ENCODE data around the gene C19orf47. TPM values are rescaled to one million over a fixed set of nuclear protein-coding genes. Genes with fewer than 3 reads are reported as not detected.

C19orf47 gene
- total RNA-seq, 1 donor from 2014 or later, result 166 TPM

DNA sequence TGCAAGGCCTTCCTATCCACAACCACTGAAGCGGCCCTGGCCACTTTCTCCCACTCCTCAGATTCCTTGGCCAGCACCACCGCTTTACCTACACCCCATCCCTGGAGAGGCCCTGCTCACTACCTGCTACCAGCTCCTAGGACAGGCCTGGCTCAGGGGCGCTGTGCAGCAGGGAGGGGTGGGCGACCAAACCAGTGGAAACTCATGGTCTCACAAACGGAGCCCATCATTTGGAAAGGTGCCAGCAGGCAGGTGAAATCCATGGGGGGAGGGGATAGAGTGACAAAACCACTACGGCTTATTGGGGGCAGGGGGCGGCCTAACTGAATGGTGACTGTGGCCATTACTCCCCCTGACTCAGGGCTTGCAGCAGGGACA, 27.6 kb downstream of the C19orf47 start:
- H3K36me3 ChIP-seq, result peaks cover 64% of the 10 kb centered on the region
- TF ChIP-seq, protein P1, sequence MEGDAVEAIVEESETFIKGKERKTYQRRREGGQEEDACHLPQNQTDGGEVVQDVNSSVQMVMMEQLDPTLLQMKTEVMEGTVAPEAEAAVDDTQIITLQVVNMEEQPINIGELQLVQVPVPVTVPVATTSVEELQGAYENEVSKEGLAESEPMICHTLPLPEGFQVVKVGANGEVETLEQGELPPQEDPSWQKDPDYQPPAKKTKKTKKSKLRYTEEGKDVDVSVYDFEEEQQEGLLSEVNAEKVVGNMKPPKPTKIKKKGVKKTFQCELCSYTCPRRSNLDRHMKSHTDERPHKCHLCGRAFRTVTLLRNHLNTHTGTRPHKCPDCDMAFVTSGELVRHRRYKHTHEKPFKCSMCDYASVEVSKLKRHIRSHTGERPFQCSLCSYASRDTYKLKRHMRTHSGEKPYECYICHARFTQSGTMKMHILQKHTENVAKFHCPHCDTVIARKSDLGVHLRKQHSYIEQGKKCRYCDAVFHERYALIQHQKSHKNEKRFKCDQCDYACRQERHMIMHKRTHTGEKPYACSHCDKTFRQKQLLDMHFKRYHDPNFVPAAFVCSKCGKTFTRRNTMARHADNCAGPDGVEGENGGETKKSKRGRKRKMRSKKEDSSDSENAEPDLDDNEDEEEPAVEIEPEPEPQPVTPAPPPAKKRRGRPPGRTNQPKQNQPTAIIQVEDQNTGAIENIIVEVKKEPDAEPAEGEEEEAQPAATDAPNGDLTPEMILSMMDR (IDR thresholded peaks at IDR 0.05; ENCODE audit: borderline replicate concordance), result no peak
- intact Hi-C loops (cut with micrococcal nuclease), result no loop called here
- no peak overlapping the region for H3K4me3 ChIP-seq
- no peaks in the 10 kb centered on the region for H3K9me3 ChIP-seq (replicated peaks)
- peaks cover 7% of the 10 kb centered on the region for H3K4me1 ChIP-seq
- H3K27ac ChIP-seq (replicated peaks), result no peak overlapping the region
- no peaks in the 10 kb centered on the region for H3K27me3 ChIP-seq (ENCODE audit: low read depth)
- DNase-seq, result no peak

DNA sequence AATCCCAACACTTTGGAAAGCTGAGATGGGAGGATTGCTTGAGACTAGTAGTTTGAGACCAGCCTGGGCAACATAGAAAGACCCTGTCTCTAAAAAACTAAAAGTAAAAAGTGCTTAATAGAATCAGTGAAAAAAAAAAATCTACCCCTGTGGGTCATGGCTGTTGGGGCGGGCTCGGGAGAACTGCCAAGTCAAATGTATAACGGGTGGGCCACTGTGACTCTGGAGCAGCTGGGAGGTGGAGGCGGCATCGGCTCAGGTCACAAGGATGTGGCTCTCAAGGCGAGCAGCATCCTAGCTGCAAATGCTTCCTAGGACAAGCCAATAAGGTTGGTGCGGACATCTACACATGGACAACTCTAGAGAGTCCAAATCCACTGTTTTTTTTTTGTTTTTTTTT, 30.9 kb downstream of the C19orf47 start:
- H3K4me1 ChIP-seq, result peaks cover 11% of the 10 kb centered on the region
- H3K27ac ChIP-seq (replicated peaks), result no peak overlapping the region
- DNase-seq, result no peak
- H3K36me3 ChIP-seq, result peaks cover 32% of the 10 kb centered on the region
- no peaks in the 10 kb centered on the region for H3K27me3 ChIP-seq (ENCODE audit: low read depth)
- intact Hi-C loops (cut with micrococcal nuclease), result no loop called here
- TF ChIP-seq, protein P1 (IDR thresholded peaks at IDR 0.05; ENCODE audit: borderline replicate concordance), result no peak
- H3K4me3 ChIP-seq, result no peak overlapping the region
- H3K9me3 ChIP-seq (replicated peaks), result no peaks in the 10 kb centered on the region

DNA sequence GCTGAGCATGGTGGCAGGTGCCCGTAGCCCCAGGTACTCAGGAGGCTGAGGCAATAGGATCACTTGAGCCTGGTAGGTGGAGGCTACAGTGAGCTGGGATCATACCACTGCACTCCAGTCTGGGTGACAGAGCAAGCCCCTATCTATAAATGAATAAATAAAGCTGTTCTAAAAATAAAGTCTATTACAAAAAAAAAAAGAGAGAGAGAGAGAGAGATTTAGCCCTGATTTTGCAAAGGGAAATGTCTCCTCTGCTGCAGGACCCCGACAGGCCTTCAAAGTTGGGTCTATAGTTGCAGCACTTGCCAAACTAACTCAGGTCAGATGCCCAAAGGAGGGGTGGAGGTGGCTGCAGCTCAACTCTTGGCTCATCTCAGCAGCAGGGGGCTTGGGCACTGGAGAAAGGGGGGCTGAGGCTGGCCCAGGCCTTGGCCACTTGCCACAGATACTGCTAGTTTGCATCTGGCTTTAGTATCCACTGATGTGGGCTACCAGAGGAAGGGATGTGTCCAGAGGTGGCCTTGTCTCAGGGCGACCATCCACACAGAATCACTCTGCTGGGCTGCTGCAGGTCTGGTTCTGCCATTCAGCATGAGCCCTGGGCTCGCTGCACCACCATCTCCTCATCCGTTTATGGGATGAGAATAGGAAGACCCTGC, 32.3 kb downstream of the C19orf47 start:
- intact Hi-C loops (cut with micrococcal nuclease), result no loop called here
- no peak overlapping the region for H3K27ac ChIP-seq (replicated peaks)

DNA sequence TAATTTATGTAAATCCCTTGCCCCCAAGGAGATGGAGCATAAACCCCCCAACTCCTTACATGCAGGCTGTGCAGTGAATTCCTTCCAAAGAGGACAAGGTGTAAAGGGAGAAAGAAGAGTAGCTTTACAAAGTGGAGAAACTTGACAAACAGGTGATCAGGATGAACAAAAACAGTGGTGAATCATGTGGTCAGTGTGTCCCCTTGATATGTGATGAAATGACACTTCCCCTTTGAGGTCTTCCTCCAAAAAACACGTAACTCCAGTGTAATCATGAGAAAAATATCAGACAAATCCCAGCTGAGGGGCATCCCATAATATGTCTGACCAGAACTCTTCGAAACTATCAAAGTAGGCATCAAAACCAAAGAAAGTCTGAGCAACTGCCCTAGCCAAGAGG, 33.5 kb downstream of the C19orf47 start:
- DNase-seq, result no peak
- H3K27ac ChIP-seq (replicated peaks), result no peak overlapping the region
- peaks cover 10% of the 10 kb centered on the region for H3K4me1 ChIP-seq
- H3K9me3 ChIP-seq (replicated peaks), result no peaks in the 10 kb centered on the region
- TF ChIP-seq, protein P1 (IDR thresholded peaks at IDR 0.05; ENCODE audit: borderline replicate concordance), result no peak
- peaks cover 11% of the 10 kb centered on the region for H3K36me3 ChIP-seq
- H3K27me3 ChIP-seq (ENCODE audit: low read depth), result no peaks in the 10 kb centered on the region
- intact Hi-C loops (cut with micrococcal nuclease), result no loop called here
- no peak overlapping the region for H3K4me3 ChIP-seq

More for the DNA sequence above, 32.3 kb downstream of the C19orf47 start:
- peaks cover 18% of the 10 kb centered on the region for H3K36me3 ChIP-seq
- no peaks in the 10 kb centered on the region for H3K9me3 ChIP-seq (replicated peaks)
- no peak for DNase-seq
- TF ChIP-seq, protein P1 (IDR thresholded peaks at IDR 0.05; ENCODE audit: borderline replicate concordance), result no peak
- peaks cover 11% of the 10 kb centered on the region for H3K4me1 ChIP-seq
- H3K27me3 ChIP-seq (ENCODE audit: low read depth), result no peaks in the 10 kb centered on the region
- no peak overlapping the region for H3K4me3 ChIP-seq

DNA sequence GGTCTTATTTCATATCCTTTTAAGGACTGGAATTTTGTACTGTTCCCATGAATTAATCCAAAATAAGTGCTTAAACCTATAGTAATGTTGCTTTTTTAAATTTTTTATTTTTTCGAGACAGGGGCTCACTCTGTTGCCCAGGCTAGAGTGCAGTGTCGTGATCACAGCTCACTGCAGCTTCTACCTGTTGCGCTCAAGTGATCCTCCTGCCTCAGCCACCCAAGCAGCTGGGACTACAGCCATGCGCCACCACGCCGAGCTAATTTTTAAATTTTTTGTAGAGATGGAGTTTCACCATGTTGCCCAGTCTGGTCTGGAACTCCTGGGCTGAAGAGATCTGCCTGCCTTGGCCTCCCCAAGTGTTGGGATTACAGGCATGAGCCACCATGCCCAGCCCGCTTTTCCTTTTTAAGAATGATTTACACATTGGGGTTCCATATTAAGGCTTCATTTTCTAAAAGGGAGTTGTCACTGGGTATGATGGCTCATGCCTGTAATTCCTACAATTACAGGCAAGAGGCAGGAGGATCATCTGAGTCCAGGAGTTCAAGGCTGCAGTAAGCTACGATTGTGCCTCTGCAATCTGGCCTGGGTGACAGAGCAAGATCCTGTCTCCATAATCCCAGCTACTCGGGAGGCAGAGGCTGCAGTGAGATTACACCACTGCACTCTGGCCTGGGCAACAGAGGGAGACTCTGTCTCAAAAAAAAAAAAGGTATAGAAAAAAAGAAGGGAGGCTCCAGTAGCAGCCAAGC, 34.8 kb downstream of the C19orf47 start:
- Histone ChIP-seq H3K27ac (replicated peaks) (no peak overlapping the region), H3K4me1 (peaks cover 13% of the 10 kb centered on the region), H3K9me3 (replicated peaks) (no peaks in the 10 kb centered on the region), H3K36me3 (peaks cover 3% of the 10 kb centered on the region), H3K4me3 (no peak overlapping the region), H3K27me3 (ENCODE audit: low read depth) (no peaks in the 10 kb centered on the region)
- DNase-seq, result no peak
- TF ChIP-seq, protein P1 (IDR thresholded peaks at IDR 0.05; ENCODE audit: borderline replicate concordance), result no peak
- intact Hi-C loops (cut with micrococcal nuclease), result no loop called here
